Measurements from ENCODE around the gene ELL.

ELL gene

GRCh38 chr19:18488838-18489626 is 32.8 kb downstream of the ELL start:
- DNase-seq (no peak), ATAC-seq (no peak)
- peak overlapping the region in 1 of 2 donors; percentile 42 for H3K27ac Mint-ChIP-seq
- H3K9me3 Mint-ChIP-seq: no peaks in the 10 kb centered on the region
- H3K4me1 Mint-ChIP-seq: peaks cover 85% of the 10 kb centered on the region
- no peak overlapping the region for H3K4me3 Mint-ChIP-seq
- no peaks in the 10 kb centered on the region for H3K27me3 Mint-ChIP-seq

GRCh38 chr19:18488403-18488723 is 33.5 kb downstream of the ELL start:
- peak; percentile 55 for ATAC-seq
- H3K9me3 Mint-ChIP-seq: no peaks in the 10 kb centered on the region
- H3K27me3 Mint-ChIP-seq: no peaks in the 10 kb centered on the region
- peaks cover 85% of the 10 kb centered on the region for H3K4me1 Mint-ChIP-seq
- no peak overlapping the region for H3K27ac Mint-ChIP-seq
- DNase-seq: no peak
- H3K4me3 Mint-ChIP-seq: no peak overlapping the region

- DNase-seq (no peak), ATAC-seq (no peak)
- Mint-ChIP-seq H3K4me3 (no peak overlapping the region), H3K4me1 (peaks cover 87% of the 10 kb centered on the region), H3K9me3 (no peaks in the 10 kb centered on the region), H3K27me3 (no peaks in the 10 kb centered on the region), H3K27ac (no peak overlapping the region)
Observed at GRCh38 chr19:18487576-18488402, 34.1 kb downstream of the ELL start.

- DNase-seq (no peak), ATAC-seq (no peak)
- Mint-ChIP-seq H3K9me3 (no peaks in the 10 kb centered on the region), H3K27ac (peak overlapping the region; percentile 27 to 89), H3K27me3 (no peaks in the 10 kb centered on the region), H3K4me1 (peaks cover 90% of the 10 kb centered on the region), H3K4me3 (peak overlapping the region in 1 of 2 donors; percentile 44)
Observed at GRCh38 chr19:18486746-18487145, 35.1 kb downstream of the ELL start.

- Mint-ChIP-seq H3K4me3 (no peak overlapping the region), H3K4me1 (peaks cover 97% of the 10 kb centered on the region), H3K27me3 (no peaks in the 10 kb centered on the region), H3K9me3 (no peaks in the 10 kb centered on the region), H3K27ac (peak overlapping the region in 1 of 2 donors; percentile 72)
- DNase-seq: no peak
- peak; percentile 17 for ATAC-seq
Observed at GRCh38 chr19:18484992-18485391, 36.9 kb downstream of the ELL start.

- H3K9me3 Mint-ChIP-seq: no peaks in the 10 kb centered on the region
Observed at GRCh38 chr19:18483119-18483890, 38.6 kb downstream of the ELL start.

GRCh38 chr19:18481505-18482222 is 40.2 kb downstream of the ELL start:
- ATAC-seq (no peak), DNase-seq (no peak)
- H3K9me3 Mint-ChIP-seq: no peaks in the 10 kb centered on the region
- no peaks in the 10 kb centered on the region for H3K27me3 Mint-ChIP-seq
- peaks cover 98% of the 10 kb centered on the region for H3K4me1 Mint-ChIP-seq
- H3K27ac Mint-ChIP-seq: peak overlapping the region in 1 of 2 donors; percentile 89
- H3K4me3 Mint-ChIP-seq: peak overlapping the region in 1 of 2 donors; percentile 53

More at GRCh38 chr19:18483119-18483890, 38.6 kb downstream of the ELL start:
- H3K4me3 Mint-ChIP-seq: peak overlapping the region in 1 of 2 donors; percentile 5
- H3K27ac Mint-ChIP-seq: peak overlapping the region; percentile 86 to 92
- no peaks in the 10 kb centered on the region for H3K27me3 Mint-ChIP-seq
- peaks cover 98% of the 10 kb centered on the region for H3K4me1 Mint-ChIP-seq
- DNase-seq (no peak), ATAC-seq (no peak)

GRCh38 chr19:18480006-18480691 is 41.7 kb downstream of the ELL start:
- no peaks in the 10 kb centered on the region for H3K9me3 Mint-ChIP-seq
- no peak for ATAC-seq
- DNase-seq: no peak
- peak overlapping the region; percentile 97 for H3K27ac Mint-ChIP-seq
- H3K4me3 Mint-ChIP-seq: peak overlapping the region; percentile 86 to 92
- no peaks in the 10 kb centered on the region for H3K27me3 Mint-ChIP-seq
- peaks cover 95% of the 10 kb centered on the region for H3K4me1 Mint-ChIP-seq

- Mint-ChIP-seq H3K27me3 (no peaks in the 10 kb centered on the region), H3K4me3 (peak overlapping the region; percentile 86 to 92), H3K4me1 (peaks cover 97% of the 10 kb centered on the region), H3K9me3 (no peaks in the 10 kb centered on the region), H3K27ac (peak overlapping the region; percentile 97)
- peak; percentile 99 for ATAC-seq
- peak; percentile 59 to 92 for DNase-seq
Observed at GRCh38 chr19:18478545-18479311, 43.1 kb downstream of the ELL start.

- Mint-ChIP-seq H3K27ac (peak overlapping the region; percentile 97), H3K4me1 (peaks cover 92% of the 10 kb centered on the region), H3K9me3 (no peaks in the 10 kb centered on the region), H3K27me3 (no peaks in the 10 kb centered on the region), H3K4me3 (no peak overlapping the region)
- ATAC-seq: no peak
- DNase-seq: no peak
Observed at GRCh38 chr19:18477974-18478373, 43.9 kb downstream of the ELL start.

GRCh38 chr19:18477042-18477779 is 44.7 kb downstream of the ELL start:
- ATAC-seq (no peak), DNase-seq (no peak)
- Mint-ChIP-seq H3K4me3 (no peak overlapping the region), H3K27ac (peak overlapping the region; percentile 91 to 97), H3K9me3 (no peaks in the 10 kb centered on the region), H3K27me3 (no peaks in the 10 kb centered on the region), H3K4me1 (peaks cover 84% of the 10 kb centered on the region)

- no peak overlapping the region for H3K4me3 Mint-ChIP-seq
- peaks cover 78% of the 10 kb centered on the region for H3K4me1 Mint-ChIP-seq
- H3K9me3 Mint-ChIP-seq: no peaks in the 10 kb centered on the region
- ATAC-seq: no peak
- DNase-seq: no peak
- peak overlapping the region; percentile 16 to 42 for H3K27ac Mint-ChIP-seq
- no peaks in the 10 kb centered on the region for H3K27me3 Mint-ChIP-seq
Observed at GRCh38 chr19:18476507-18477041, 45.3 kb downstream of the ELL start.

GRCh38 chr19:18475762-18476331 is 46.0 kb downstream of the ELL start:
- Mint-ChIP-seq H3K27ac (peak overlapping the region in 1 of 2 donors; percentile 90), H3K4me3 (no peak overlapping the region), H3K4me1 (peaks cover 70% of the 10 kb centered on the region), H3K27me3 (no peaks in the 10 kb centered on the region), H3K9me3 (no peaks in the 10 kb centered on the region)
- DNase-seq (no peak), ATAC-seq (no peak)

All from stimulated activated naive CD8-positive, alpha-beta T cell treated with anti-CD3 and anti-CD28 coated beads, Interleukin-15, amount 100 ng/mL, for 72 hours (primary cell).